HepG2 (cell line): ENCODE results near the gene TOMM22. TPM values are rescaled to one million over a fixed set of nuclear protein-coding genes. Genes with fewer than 3 reads are reported as not detected.
A peak's percentile ranks its signal among the peaks of the same experiment; 100 is the strongest.

ENCODE experiments used
- ATAC-seq: fragments of 200-7000 bp; cut with Tn5 transposase; 3 replicates; pipeline ENCODE4 v1.9.1; 2020; ENCODE audit warnings: mild to moderate bottlenecking, moderate library complexity
- BruUV-seq: library from RNA; stranded (reverse); fragments of 400-500 nt; replicated peaks from 2 replicates; lab custom pipeline; 2021; lab: Mats Ljungman, UMichigan
- CTCF ChIA-PET: fragments of 300-600 bp; formaldehyde crosslinking; extraction: SDS; loops from one replicate; lab custom pipeline; 2021; ENCODE audit warnings: low total read pairs, inconsistent platforms, low intra/inter-chr PET ratio; lab: Yijun Ruan, JAX
- POLR2A ChIA-PET: fragments of 350-600 bp; sonication (Branson Sonifier 250); formaldehyde crosslinking; loops from one replicate; lab custom pipeline; 2020; ENCODE audit warnings: antibody characterized with exemption, inconsistent platforms; lab: Yijun Ruan, JAX
- DNase-seq: peaks from one replicate; pipeline ENCODE4 v3.0.0-alpha.2; 2015; ENCODE audit warnings: low spot score
- FAIRE-seq: peaks from 3 replicates; lab custom pipeline; 2011; peaks lifted over from hg19 to GRCh38; lab: Jason Lieb, UNC
- H2AFZ ChIP-seq: one replicate; pipeline ENCODE4 v1.6.1; 2011; ENCODE audit warnings: low read length, inconsistent platforms
- H3K27ac ChIP-seq: fragments of 300-600 bp; 3 replicates; pipeline ENCODE4 v1.8.0; 2011; ENCODE audit warnings: mixed run types, mild to moderate bottlenecking, mixed read lengths, low read length, inconsistent platforms; ENCODE audit not compliant: insufficient read depth; ENCODE audit errors: extremely low read length
- H3K27me3 ChIP-seq, 2 experiments: fragments of 200-600 bp in 1 of 2; 2 replicates in 1 of 2; 3 replicates in 1 of 2; pipeline versions ENCODE4 v1.6.0 to v1.8.0; 2011; ENCODE audit warnings: low read length in 2 of 2, mild to moderate bottlenecking in 2 of 2, moderate library complexity in 2 of 2, inconsistent platforms in 1 of 2; ENCODE audit not compliant: insufficient read depth in 2 of 2, control insufficient read depth in 1 of 2
- H3K36me3 ChIP-seq, 2 experiments: fragments of 200-600 bp in 1 of 2; replicated peaks in 1 of 2; 2 replicates in 1 of 2; 3 replicates in 1 of 2; pipeline versions ENCODE4 v1.5.1 to v1.8.0; 2011; ENCODE audit warnings: low read length in 2 of 2, inconsistent platforms in 1 of 2; ENCODE audit not compliant: insufficient read depth in 2 of 2, control insufficient read depth in 1 of 2
- H3K4me1 ChIP-seq: 2 replicates; pipeline ENCODE4 v1.5.1; 2012; ENCODE audit warnings: low read length, inconsistent platforms; ENCODE audit not compliant: insufficient read depth
- H3K4me2 ChIP-seq: 2 replicates; pipeline ENCODE4 v1.6.0; 2011; ENCODE audit warnings: low read depth, low read length, inconsistent platforms
- H3K4me3 ChIP-seq, 3 experiments: fragments of 200-600 bp in 1 of 3; sonication (generic), shearing (Covaris generic) in 1 of 3; replicated peaks in 1 of 3; 2 replicates each; pipeline ENCODE4 v1.5.1; 2011 to 2016; ENCODE audit warnings: low read length in 3 of 3, inconsistent platforms in 2 of 3, low read depth in 2 of 3, mild to moderate bottlenecking in 2 of 3, control low read depth in 1 of 3, mixed read lengths in 1 of 3; ENCODE audit not compliant: insufficient read depth in 1 of 3
- H3K79me2 ChIP-seq: one replicate; pipeline ENCODE4 v1.6.1; 2011; ENCODE audit warnings: low read length, inconsistent platforms; ENCODE audit not compliant: insufficient read depth
- H3K9ac ChIP-seq: 2 replicates; pipeline ENCODE4 v1.6.0; 2011; ENCODE audit warnings: mild to moderate bottlenecking, low read depth, low read length, inconsistent platforms; ENCODE audit not compliant: insufficient read depth
- H3K9me3 ChIP-seq: 2 replicates; pipeline ENCODE4 v1.5.1; 2012; ENCODE audit warnings: mild to moderate bottlenecking, low read length
- H4K20me1 ChIP-seq: 2 replicates; pipeline ENCODE4 v1.6.0; 2011; ENCODE audit warnings: inconsistent platforms, mild to moderate bottlenecking, low read length, moderate library complexity; ENCODE audit not compliant: insufficient read depth
- EED ChIP-seq: sonication (generic); formaldehyde crosslinking; IDR thresholded peaks from 2 replicates; pipeline ENCODE4 v1.5.0; 2020; ENCODE audit warnings: mild to moderate bottlenecking, missing genetic modification reagents
- FOXP4 ChIP-seq: sonication (generic); formaldehyde crosslinking; IDR thresholded peaks from 2 replicates; pipeline ENCODE4 v1.4.0; 2020; ENCODE audit warnings: missing genetic modification reagents
- GTF2F1 ChIP-seq: fragments of 150-350 bp; IDR thresholded peaks from 2 replicates; pipeline ENCODE4 v1.6.1; 2014; ENCODE audit warnings: low read length
- SP4 ChIP-seq: sonication (generic); formaldehyde crosslinking; IDR thresholded peaks from 2 replicates; pipeline ENCODE4 v1.8.1; 2023; ENCODE audit warnings: mild to moderate bottlenecking, missing genetic modification reagents
- TBX2 ChIP-seq: sonication (generic); formaldehyde crosslinking; IDR thresholded peaks from 2 replicates; pipeline ENCODE4 v1.5.0; 2020; ENCODE audit warnings: missing genetic modification reagents, mild to moderate bottlenecking, borderline replicate concordance
- WIZ ChIP-seq: sonication (generic); formaldehyde crosslinking; IDR thresholded peaks from 2 replicates; pipeline ENCODE4 v1.5.1; 2020; ENCODE audit warnings: mild to moderate bottlenecking, missing genetic modification reagents
- ZBTB4 ChIP-seq: sonication (generic); formaldehyde crosslinking; IDR thresholded peaks from 2 replicates; pipeline ENCODE4 v1.4.0; 2020; ENCODE audit warnings: missing genetic modification reagents, mild to moderate bottlenecking, borderline replicate concordance
- ZNF331 ChIP-seq: sonication (generic); formaldehyde crosslinking; IDR thresholded peaks from 2 replicates; pipeline ENCODE4 v1.4.0; 2020; ENCODE audit warnings: missing genetic modification reagents
- ZNF598 ChIP-seq: sonication (generic); formaldehyde crosslinking; IDR thresholded peaks from 2 replicates; pipeline ENCODE4 v1.5.1; 2020; ENCODE audit warnings: mild to moderate bottlenecking, missing genetic modification reagents, borderline replicate concordance
- WGBS: methylation state at CpG from one replicate; pipeline ENCODE4 v1.1.6; 2017; ENCODE audit warnings: low lambda C conversion rate; 5-methylcytosine and 5-hydroxymethylcytosine counted together
- in situ Hi-C: cut with HindIII; loops from 2 replicates; pipeline ENCODE4 v1.10.0; 2017; ENCODE audit warnings: low pct_unique_long_range_greater_than_20kb; ENCODE audit not compliant: extremely low pct_ligation_motif_present
- intact Hi-C: fragments of 100-400 bp; cut with micrococcal nuclease; formaldehyde crosslinking; loops from one replicate; pipeline ENCODE4 v1.10.0; 2022; ENCODE audit not compliant: unreplicated experiment
- polyA plus RNA-seq, 8 experiments: library from polyadenylated mRNA; depleted of rRNA in 3 of 8; stranded (reverse) in 7 of 8; unstranded in 1 of 8; fragments of >200 nt; fragmentation: Illumina TruSeq in 4 of 8; extraction: Trizol in 4 of 8; gene quantifications; 2 replicates each; pipeline versions ENCODE4 v1.2.1 to v1.2.3, GENCODE V29; 2011 to 2016; ENCODE audit warnings: low read depth in 4 of 8, missing spikeins in 1 of 8, mixed read lengths in 1 of 8; ENCODE audit not compliant: insufficient read depth in 1 of 8
- total RNA-seq, 5 experiments: library from RNA; depleted of rRNA; stranded (reverse); fragments of >200 nt; fragmentation: Illumina TruSeq; extraction: Trizol; gene quantifications; 2 replicates each; pipeline ENCODE4 v1.2.3, GENCODE V29; 2016; ENCODE audit warnings: low read depth in 1 of 5
- TF ChIP-seq, protein P1 (sequence below): sonication (generic); formaldehyde crosslinking; IDR thresholded peaks from 2 replicates; pipeline ENCODE4 v1.5.0; 2020; ENCODE audit warnings: mild to moderate bottlenecking, missing genetic modification reagents
- TF ChIP-seq, protein P2 (sequence below): sonication (generic); formaldehyde crosslinking; IDR thresholded peaks from 2 replicates; pipeline ENCODE4 v1.5.1; 2020; ENCODE audit warnings: missing genetic modification reagents, mild to moderate bottlenecking, borderline replicate concordance

TOMM22 gene
- total and polyA plus RNA-seq, 2 of the 13 experiments (the other 11 are each of a cell fraction or from before 2014, with no cell fraction given): 46.9 to 118 TPM

DNA sequence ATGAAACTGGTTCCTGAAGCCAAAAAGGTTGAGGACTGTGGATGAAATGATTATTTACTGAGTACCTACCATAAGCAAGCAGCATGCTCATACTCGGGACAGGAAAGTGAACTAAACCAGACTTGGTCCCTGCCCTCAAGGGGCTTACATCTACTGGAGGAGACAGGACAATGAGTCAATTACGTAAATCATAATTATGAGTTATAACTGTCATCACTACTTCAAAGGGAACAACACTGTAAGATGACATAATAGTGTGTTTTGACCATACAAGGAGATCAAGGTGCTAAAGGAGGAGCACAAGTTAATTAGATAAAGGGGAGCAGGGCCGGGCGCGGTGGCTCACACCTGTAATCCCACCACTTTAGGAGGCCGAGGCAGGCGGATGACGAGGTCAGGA lies 28.0 kb upstream of the TOMM22 start (continued):
- TF ChIP-seq FOXP4 (CRISPR knock-in tag) (no peak), SP4 (CRISPR knock-in tag) (no peak)
- TF ChIP-seq, protein P1, sequence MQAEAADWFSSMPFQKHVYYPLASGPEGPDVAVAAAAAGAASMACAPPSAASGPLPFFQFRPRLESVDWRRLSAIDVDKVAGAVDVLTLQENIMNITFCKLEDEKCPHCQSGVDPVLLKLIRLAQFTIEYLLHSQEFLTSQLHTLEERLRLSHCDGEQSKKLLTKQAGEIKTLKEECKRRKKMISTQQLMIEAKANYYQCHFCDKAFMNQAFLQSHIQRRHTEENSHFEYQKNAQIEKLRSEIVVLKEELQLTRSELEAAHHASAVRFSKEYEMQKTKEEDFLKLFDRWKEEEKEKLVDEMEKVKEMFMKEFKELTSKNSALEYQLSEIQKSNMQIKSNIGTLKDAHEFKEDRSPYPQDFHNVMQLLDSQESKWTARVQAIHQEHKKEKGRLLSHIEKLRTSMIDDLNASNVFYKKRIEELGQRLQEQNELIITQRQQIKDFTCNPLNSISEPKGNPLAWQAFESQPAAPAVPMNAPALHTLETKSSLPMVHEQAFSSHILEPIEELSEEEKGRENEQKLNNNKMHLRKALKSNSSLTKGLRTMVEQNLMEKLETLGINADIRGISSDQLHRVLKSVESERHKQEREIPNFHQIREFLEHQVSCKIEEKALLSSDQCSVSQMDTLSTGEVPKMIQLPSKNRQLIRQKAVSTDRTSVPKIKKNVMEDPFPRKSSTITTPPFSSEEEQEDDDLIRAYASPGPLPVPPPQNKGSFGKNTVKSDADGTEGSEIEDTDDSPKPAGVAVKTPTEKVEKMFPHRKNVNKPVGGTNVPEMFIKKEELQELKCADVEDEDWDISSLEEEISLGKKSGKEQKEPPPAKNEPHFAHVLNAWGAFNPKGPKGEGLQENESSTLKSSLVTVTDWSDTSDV: no peak

GRCh38 chr22:38655519-38656255 lies 26.1 kb upstream of the TOMM22 start:
- no TSS peak for BruUV-seq
- Histone ChIP-seq H3K4me3 (peak overlapping the region; percentile 80 to 92 (median 87)), H3K79me2 (peaks cover 10% of the 10 kb centered on the region), H3K9ac (peak overlapping the region; percentile 89), H3K4me2 (peak overlapping the region; percentile 90), H3K27ac (peak overlapping the region; percentile 90), H4K20me1 (no peaks in the 10 kb centered on the region), H3K36me3 (no peaks in the 10 kb centered on the region), H3K4me1 (peaks cover 5% of the 10 kb centered on the region; the same call in 1 of the 2 replicates), H3K27me3 (no peaks in the 10 kb centered on the region; a peak in 1 of 5 replicates), H3K9me3 (no peaks in the 10 kb centered on the region), H2AFZ (peak overlapping the region; percentile 86)
- ChIA-PET CTCF (no interaction called here), POLR2A (no interaction called here)
- ATAC-seq: no peak
- in situ Hi-C loops: no loop called here
- WGBS: 7% methylated on average over 13 of the region's 22 CpGs
- intact Hi-C loops: no loop called here
- FAIRE-seq: no peak
- DNase-seq: no peak
- TF ChIP-seq GTF2F1 (no peak), WIZ (CRISPR knock-in tag) (no peak), ZNF331 (0 out of 2 replicates have a peak, but pooled peaks have one; percentile 10), TBX2 (CRISPR knock-in tag) (0 out of 2 replicates have a peak, but pooled peaks have one; percentile 28), ZBTB4 (CRISPR knock-in tag) (no peak), EED (0 out of 2 replicates have a peak, but pooled peaks have one; percentile 34), ZNF598 (CRISPR knock-in tag) (0 out of 2 replicates have a peak, but pooled peaks have one; percentile 16)
- TF ChIP-seq, protein P2, sequence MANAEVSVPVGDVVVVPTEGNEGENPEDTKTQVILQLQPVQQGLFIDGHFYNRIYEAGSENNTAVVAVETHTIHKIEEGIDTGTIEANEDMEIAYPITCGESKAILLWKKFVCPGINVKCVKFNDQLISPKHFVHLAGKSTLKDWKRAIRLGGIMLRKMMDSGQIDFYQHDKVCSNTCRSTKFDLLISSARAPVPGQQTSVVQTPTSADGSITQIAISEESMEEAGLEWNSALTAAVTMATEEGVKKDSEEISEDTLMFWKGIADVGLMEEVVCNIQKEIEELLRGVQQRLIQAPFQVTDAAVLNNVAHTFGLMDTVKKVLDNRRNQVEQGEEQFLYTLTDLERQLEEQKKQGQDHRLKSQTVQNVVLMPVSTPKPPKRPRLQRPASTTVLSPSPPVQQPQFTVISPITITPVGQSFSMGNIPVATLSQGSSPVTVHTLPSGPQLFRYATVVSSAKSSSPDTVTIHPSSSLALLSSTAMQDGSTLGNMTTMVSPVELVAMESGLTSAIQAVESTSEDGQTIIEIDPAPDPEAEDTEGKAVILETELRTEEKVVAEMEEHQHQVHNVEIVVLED: 0 out of 2 replicates have a peak, but pooled peaks have one; percentile 23
